Activated CD4-positive, alpha-beta T cell treated with anti-CD3 and anti-CD28 coated beads for 48 hours (primary cell): ENCODE results near the gene CADM4.
A peak's percentile ranks its signal among the peaks of the same experiment; 100 is the strongest.
"Not testable (repeated sequence)": the region's sequence is repeated elsewhere in the genome, so short reads cannot be mapped to it uniquely, and the experiment has no call there.

Experiments
- DNase-seq: peaks from one replicate; pipeline ENCODE4 v3.0.0-alpha.2; 2020

Gene CADM4

GRCh38 chr19:43660971-43661360, 21.3 kb upstream of the CADM4 start:
- DNase-seq, result no peak

GRCh38 chr19:43660301-43660970, 20.8 kb upstream of the CADM4 start:
- DNase-seq, result no peak

- DNase-seq, result no peak
These were observed 18.8 kb upstream of the CADM4 start for GRCh38 chr19:43658494-43658893.

GRCh38 chr19:43658001-43658400, 18.4 kb upstream of the CADM4 start:
- DNase-seq, result no peak

GRCh38 chr19:43656436-43656835, 16.8 kb upstream of the CADM4 start:
- no peak for DNase-seq

- no peak for DNase-seq
These were observed 12.9 kb upstream of the CADM4 start for GRCh38 chr19:43652546-43652874.

DNA sequence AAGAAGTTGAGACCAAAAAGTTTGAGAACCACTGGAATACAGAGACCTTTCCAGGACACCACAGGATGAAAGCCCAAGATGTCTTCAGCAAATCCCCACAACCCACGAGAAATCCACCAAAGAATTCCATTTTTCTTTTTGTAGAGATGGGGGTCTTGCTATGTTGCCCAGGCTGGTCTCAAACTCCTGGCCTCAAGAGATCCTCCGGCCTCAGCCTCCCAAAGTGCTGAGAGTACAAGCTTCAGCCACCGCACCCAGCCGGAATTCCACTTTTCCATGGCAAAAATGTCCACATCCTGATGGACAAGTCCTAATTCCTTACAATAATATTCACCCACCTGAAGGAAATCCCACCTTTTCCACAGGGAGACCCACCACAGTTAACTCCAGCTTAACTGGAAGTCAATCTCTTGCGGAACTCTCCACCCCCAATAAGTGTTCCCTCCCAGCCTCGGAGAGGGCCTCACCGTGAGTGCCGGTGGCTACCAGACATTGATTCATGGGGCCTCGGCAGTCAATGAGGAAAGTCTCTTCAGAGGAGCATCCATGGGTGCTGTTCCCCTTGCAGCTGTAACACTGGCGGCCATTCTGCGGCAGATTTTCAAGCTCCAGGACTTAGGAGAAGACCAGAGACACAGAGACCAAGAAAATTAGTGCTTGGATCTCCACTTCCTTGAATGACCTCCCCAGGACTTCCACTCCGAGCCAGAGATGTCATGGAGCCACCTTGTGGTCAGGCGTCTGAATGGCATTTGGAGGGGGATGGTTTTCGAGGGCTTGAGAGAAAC, 12.3 kb upstream of the CADM4 start:
- DNase-seq, result peak; percentile 62

GRCh38 chr19:43650276-43650675, 10.6 kb upstream of the CADM4 start:
- DNase-seq, result not testable (repeated sequence)

GRCh38 chr19:43649514-43649913, 9.9 kb upstream of the CADM4 start:
- no peak for DNase-seq

- no peak for DNase-seq
These were observed 9.0 kb upstream of the CADM4 start for GRCh38 chr19:43648633-43649032.

DNA sequence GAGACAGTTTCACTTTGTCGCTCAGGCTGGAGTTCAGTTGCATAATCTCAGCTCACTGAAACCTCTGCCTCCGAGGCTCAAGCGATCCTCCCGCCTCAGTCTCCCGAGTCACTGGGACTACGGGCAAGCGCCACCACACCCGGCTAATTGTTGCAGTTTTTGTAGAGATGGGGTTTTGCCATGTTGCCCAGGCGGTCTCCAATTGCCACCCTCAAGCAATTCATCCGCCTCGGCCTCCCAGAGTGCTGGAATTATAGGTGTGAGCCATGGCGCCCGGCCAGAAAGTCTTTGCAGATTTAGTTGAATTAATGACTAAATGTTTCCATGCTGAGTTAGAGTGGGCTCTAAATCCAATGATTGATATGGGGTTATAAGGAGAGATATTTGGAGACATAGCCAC, 4.5 kb upstream of the CADM4 start:
- no peak for DNase-seq

GRCh38 chr19:43643326-43643725, 3.7 kb upstream of the CADM4 start:
- DNase-seq, result no peak

GRCh38 chr19:43642531-43642930, 2.9 kb upstream of the CADM4 start:
- DNase-seq, result no peak

DNA sequence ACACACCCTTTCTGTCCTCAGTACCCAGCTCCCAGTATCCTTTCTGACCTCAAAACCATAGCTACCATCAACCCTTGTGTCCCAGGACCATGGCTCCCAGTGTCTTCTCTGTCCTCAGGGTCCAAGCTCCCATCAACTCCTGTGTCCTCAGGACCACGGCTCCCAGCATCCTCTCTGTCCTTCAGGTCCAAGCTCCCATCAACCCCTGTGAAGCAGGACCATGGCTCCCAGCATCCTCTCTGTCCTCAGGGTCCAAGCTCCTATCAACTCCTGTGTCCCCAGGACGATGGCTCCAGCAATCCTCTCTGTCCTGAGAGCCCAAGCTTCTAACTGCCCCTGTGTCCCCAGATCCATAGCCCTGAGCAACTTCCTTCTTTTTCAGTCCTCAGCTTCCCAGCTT, 1.7 kb upstream of the CADM4 start:
- DNase-seq, result no peak

GRCh38 chr19:43640424-43640757, 741 bp upstream of the CADM4 start:
- DNase-seq, result no peak

DNA sequence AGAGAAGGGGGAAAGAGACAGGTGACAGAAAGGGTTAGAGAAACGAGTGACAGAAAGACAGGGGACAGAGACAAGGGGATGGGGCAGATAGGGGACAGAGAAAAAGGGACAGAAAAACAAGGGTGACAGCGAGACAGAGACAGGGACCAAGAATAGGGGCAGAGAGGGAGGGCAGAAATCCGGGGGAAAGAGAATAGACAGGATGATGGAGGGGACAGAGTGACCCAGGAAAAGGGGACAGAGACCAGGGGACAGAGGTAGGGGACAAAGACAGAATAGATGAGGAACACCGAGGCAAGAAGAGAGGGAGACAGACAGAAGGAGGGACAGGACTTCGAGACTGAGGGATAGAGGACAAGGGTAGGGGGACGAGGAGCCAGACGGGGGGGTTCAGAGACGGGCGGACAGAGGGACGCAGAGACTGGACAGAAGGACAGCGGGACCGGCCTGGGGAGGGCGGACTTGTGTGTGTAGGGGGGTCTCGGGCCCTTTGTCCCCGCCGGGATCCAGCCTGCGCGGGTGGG, 593 bp downstream of the CADM4 start:
- DNase-seq, result no peak

DNA sequence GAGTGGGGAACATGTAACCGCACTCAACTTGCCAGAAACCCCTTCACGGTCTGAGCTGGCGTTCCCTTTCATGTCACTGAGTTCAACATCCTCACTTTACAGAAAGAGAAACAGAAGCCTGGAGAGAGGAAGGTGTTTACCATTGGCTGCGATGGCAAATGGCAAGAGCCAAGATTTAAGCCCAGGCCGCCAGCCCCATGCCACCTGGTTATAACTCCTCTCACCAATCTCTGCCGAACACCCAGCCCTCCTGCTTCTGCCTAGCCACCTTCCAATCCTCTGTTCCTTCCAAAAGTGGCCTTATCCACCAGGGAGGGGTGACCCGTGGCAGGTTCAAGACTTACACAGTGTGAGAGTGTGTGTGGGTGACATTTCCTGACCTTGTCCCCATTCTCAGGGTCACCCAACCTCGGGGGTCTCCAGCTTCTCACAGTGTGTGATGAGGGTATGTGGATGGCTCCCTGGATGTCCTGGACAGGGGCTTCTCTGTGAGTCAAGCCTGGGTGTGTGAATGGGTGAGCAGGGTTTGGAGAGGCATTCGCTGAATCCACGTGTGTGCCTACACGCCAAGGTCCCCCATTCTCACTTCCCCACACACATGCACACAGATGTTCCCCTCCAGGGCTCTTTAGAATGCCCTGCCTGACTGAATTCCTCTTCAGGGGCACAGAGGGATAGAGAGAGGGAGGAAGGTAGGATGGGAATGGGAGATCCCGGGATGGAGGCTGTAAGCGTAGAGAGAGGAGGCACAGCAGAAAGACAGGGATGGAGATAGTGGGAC, 1.2 kb downstream of the CADM4 start:
- DNase-seq, result no peak

DNA sequence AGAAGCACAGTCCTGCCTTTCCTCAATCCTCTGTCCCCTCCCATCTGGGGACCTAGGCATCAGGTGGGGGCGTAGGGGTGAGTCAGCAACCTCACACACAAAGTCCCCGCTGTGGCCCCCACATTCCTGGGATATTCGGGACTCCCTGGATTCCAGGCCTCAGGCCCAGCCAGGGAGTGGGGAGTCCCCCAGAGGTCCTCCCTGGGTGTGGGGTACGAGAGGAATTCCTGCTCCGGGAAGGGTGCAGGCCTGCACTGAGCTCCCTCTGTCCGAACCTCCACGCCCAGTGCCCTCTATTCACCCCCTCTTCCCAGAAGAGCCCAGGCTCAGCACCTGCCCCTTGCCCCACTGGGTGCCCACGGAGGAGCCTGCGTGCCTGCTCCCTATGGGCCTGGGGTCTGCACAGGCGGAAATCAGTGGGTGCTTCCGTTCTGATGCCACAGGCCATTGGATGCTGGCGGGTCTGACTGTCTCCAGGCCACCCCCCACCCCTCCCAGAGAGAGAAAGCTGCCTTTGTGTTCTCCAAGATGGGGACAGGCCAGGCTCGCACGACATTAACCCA, 3.4 kb downstream of the CADM4 start:
- no peak for DNase-seq

GRCh38 chr19:43635561-43635940, 4.1 kb downstream of the CADM4 start:
- DNase-seq, result not testable (repeated sequence)

- no peak for DNase-seq
These were observed 4.6 kb downstream of the CADM4 start for GRCh38 chr19:43634872-43635560.

DNA sequence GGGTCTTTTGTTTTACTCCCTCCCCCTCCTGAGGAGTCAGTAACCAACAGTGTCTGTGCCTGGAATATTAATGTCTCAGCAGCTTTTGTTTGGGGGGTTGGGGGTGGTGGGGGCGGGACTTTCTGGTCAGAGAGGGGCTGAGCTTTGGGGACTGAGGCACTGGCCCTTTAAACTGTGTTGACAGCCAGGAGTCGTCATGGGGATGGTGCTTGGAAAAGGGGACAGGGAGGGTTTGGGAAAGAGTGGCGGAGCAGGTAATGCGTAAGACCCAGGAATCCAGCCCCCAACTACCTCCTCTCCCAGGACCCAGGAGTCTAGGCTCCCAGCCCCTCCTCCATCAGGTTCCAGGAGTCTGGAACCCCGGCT, 5.2 kb downstream of the CADM4 start:
- no peak for DNase-seq

- DNase-seq, result no peak
These were observed 5.6 kb downstream of the CADM4 start for GRCh38 chr19:43634068-43634467.

DNA sequence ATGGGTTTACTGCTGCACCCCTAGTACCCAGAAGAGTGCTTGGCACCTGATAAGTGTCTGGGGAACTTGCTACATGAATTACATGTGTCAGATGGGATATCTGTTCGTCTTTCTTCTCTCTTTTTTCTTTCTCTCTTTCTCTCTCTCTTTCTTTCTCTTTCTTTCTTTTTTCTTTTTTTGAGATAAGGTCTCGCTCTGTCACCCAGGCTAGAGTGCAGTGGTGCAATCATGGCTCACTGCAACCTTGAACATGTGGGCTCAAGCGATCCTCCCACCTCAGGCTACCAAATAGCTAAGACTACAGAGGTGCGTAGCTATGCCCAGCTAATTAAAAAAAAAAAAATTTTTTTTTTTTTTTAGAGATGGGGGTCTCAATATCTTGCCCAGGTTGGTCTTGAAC, 6.1 kb downstream of the CADM4 start:
- no peak for DNase-seq
